ENCODE measurements around the gene NRTN. TPM values are rescaled to one million over a fixed set of nuclear protein-coding genes. Genes with fewer than 3 reads are reported as not detected.

NRTN gene
- total and polyA plus RNA-seq, 2 of the 13 experiments (the other 11 are each of a cell fraction or from before 2014, with no cell fraction given), result 4.1 to 5.3 TPM

DNA sequence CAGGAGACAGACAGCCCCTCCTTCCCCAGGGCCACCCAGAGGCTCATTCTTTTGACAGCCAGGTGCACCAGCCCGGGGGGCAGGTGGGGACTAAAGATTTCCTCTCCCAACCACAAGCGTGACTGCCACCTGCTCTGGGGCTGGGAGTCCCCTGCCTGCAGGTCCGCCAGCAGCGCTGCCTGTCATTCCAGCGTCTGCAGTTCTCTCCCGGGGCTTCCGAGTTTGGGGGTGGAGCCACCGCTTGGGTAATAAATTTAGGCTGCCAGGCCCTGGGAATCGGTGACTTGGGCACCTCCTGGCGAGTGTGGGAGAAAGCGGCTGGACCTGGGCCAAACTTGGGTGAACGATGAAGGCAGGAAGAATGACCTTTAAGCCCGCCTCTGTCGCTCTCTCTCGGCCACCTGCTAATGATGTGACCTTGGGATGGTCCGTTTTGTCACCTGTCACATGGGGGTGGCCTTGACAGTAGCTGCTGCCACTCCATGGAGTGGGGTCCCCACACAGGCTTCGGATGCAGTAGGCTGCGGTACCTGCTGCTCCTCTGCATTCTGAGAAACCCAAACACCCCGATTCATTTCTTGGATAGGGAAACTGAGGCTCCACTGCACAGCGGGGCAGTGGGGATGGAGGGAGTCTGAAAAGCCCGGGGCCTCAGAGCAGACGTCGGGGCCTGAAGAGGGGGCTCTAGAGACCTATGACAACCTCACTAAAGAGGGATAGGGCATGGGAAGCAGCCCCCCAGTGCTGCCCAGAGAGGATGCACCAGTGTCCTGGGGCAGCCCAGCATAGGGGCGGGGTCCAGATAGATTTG is 21.9 kb downstream of the NRTN start (continued):
- TF ChIP-seq, protein P1, sequence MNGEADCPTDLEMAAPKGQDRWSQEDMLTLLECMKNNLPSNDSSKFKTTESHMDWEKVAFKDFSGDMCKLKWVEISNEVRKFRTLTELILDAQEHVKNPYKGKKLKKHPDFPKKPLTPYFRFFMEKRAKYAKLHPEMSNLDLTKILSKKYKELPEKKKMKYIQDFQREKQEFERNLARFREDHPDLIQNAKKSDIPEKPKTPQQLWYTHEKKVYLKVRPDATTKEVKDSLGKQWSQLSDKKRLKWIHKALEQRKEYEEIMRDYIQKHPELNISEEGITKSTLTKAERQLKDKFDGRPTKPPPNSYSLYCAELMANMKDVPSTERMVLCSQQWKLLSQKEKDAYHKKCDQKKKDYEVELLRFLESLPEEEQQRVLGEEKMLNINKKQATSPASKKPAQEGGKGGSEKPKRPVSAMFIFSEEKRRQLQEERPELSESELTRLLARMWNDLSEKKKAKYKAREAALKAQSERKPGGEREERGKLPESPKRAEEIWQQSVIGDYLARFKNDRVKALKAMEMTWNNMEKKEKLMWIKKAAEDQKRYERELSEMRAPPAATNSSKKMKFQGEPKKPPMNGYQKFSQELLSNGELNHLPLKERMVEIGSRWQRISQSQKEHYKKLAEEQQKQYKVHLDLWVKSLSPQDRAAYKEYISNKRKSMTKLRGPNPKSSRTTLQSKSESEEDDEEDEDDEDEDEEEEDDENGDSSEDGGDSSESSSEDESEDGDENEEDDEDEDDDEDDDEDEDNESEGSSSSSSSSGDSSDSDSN (CRISPR knock-in tag; IDR thresholded peaks at IDR 0.05), result peak; percentile 53; the same call in 1 of the 2 replicates
- TF ChIP-seq MBNL3 (CRISPR knock-in tag; conservative IDR thresholded peaks at IDR 0.05) (no peak), ZNF331 (CRISPR knock-in tag; IDR thresholded peaks at IDR 0.05) (no peak), ZFAT (CRISPR knock-in tag; conservative IDR thresholded peaks at IDR 0.05) (no peak), NFE2 (CRISPR knock-in tag; IDR thresholded peaks at IDR 0.05) (no peak), AGO2 (optimal IDR thresholded peaks at IDR 0.05; ENCODE audit: low read depth, low read length) (peak; percentile 50), ZMYM3 (CRISPR knock-in tag; IDR thresholded peaks at IDR 0.05) (peak; percentile 79), ZC3H13 (CRISPR knock-in tag; IDR thresholded peaks at IDR 0.05) (peak; percentile 66), IKZF5 (CRISPR knock-in tag; IDR thresholded peaks at IDR 0.05) (peak; percentile 75), ZNF724P (CRISPR knock-in tag; IDR thresholded peaks at IDR 0.05; ENCODE audit: borderline replicate concordance) (no peak), ZNF138 (CRISPR knock-in tag; IDR thresholded peaks at IDR 0.05; ENCODE audit: low read depth) (no peak), ZNF776 (CRISPR knock-in tag; IDR thresholded peaks at IDR 0.05) (no peak), TFE3 (CRISPR knock-in tag; IDR thresholded peaks at IDR 0.05) (peak; percentile 84), CCAR2 (optimal IDR thresholded peaks at IDR 0.05; ENCODE audit: low read depth, low read length) (no peak), RBAK (CRISPR knock-in tag; IDR thresholded peaks at IDR 0.05) (peak; percentile 93), CAMTA2 (CRISPR knock-in tag; IDR thresholded peaks at IDR 0.05; ENCODE audit: borderline replicate concordance) (no peak), BCL6 (CRISPR knock-in tag; IDR thresholded peaks at IDR 0.05) (0 out of 2 replicates have a peak, but pooled peaks have one; percentile 51), ZFP41 (CRISPR knock-in tag; IDR thresholded peaks at IDR 0.05; ENCODE audit: borderline replicate concordance) (no peak), THYN1 (CRISPR knock-in tag; IDR thresholded peaks at IDR 0.05; ENCODE audit: borderline replicate concordance, low read depth) (no peak)
- TF ChIP-seq, protein P2, sequence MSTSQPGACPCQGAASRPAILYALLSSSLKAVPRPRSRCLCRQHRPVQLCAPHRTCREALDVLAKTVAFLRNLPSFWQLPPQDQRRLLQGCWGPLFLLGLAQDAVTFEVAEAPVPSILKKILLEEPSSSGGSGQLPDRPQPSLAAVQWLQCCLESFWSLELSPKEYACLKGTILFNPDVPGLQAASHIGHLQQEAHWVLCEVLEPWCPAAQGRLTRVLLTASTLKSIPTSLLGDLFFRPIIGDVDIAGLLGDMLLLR (CRISPR knock-in tag; IDR thresholded peaks at IDR 0.05), result no peak
- TF ChIP-seq, protein P3, sequence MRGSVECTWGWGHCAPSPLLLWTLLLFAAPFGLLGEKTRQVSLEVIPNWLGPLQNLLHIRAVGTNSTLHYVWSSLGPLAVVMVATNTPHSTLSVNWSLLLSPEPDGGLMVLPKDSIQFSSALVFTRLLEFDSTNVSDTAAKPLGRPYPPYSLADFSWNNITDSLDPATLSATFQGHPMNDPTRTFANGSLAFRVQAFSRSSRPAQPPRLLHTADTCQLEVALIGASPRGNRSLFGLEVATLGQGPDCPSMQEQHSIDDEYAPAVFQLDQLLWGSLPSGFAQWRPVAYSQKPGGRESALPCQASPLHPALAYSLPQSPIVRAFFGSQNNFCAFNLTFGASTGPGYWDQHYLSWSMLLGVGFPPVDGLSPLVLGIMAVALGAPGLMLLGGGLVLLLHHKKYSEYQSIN (CRISPR knock-in tag; IDR thresholded peaks at IDR 0.05; ENCODE audit: borderline replicate concordance), result no peak
- TF ChIP-seq, protein P4, sequence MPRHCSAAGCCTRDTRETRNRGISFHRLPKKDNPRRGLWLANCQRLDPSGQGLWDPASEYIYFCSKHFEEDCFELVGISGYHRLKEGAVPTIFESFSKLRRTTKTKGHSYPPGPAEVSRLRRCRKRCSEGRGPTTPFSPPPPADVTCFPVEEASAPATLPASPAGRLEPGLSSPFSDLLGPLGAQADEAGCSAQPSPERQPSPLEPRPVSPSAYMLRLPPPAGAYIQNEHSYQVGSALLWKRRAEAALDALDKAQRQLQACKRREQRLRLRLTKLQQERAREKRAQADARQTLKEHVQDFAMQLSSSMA (CRISPR knock-in tag; IDR thresholded peaks at IDR 0.05), result no peak
